Measurements from ENCODE around the gene GPR68.

Gene GPR68

DNA sequence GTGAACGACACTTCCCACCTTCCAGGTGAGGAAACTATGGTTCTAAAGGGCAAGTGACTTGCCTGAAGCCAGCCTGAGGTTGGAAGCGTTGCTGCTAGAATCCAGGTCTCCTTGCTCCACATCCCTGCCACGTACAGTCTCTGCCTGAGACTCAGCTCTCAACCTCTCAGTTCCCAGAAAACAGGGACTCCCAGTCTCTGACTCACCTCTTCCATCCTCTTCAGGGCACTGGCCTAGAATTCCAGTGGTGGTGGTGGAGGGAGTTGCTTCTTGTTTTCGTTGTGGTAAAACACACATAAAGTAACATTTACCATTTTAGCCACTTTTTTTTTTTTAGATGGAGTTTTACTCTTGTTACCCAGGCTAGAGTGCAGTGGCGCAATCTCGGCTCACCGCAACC, 7.3 kb downstream of the GPR68 start:
- H3K4me1 ChIP-seq (ENCODE audit: control insufficient read depth, insufficient read depth, low read length): no peaks in the 10 kb centered on the region
- H3K27ac ChIP-seq (ENCODE audit: extremely low read depth, low read depth, low read length): no peak overlapping the region
- POLR2A ChIA-PET: no interaction called here
- no peaks in the 10 kb centered on the region for H3K36me3 ChIP-seq (ENCODE audit: control insufficient read depth in 2 of 2, insufficient read depth in 1 of 2, low read length in 2 of 2)
- CTCF ChIA-PET: no interaction called here
- H3K9me3 ChIP-seq (ENCODE audit: control insufficient read depth, insufficient read depth, low read depth, low read length): no peaks in the 10 kb centered on the region
- H3K4me3 ChIP-seq (ENCODE audit: low read depth, low read length): no peak overlapping the region
- TF ChIP-seq ZNF394 (tag by site-specific recombination; IDR thresholded peaks at IDR 0.05; ENCODE audit: borderline replicate concordance) (no peak), ZNF660 (tag by site-specific recombination; IDR thresholded peaks at IDR 0.05) (no peak), ZNF426 (tag by site-specific recombination; IDR thresholded peaks at IDR 0.05) (no peak), ZNF174 (tag by site-specific recombination; IDR thresholded peaks at IDR 0.05) (no peak), FEZF1 (tag by site-specific recombination; IDR thresholded peaks at IDR 0.05) (no peak), TRIM28 (IDR thresholded peaks at IDR 0.05; ENCODE audit: borderline replicate concordance, low read length) (no peak), ZNF423 (tag by site-specific recombination; IDR thresholded peaks at IDR 0.05) (no peak)
- TF ChIP-seq, protein P1, sequence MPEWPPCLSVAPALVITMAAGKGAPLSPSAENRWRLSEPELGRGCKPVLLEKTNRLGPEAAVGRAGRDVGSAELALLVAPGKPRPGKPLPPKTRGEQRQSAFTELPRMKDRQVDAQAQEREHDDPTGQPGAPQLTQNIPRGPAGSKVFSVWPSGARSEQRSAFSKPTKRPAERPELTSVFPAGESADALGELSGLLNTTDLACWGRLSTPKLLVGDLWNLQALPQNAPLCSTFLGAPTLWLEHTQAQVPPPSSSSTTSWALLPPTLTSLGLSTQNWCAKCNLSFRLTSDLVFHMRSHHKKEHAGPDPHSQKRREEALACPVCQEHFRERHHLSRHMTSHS (tag by site-specific recombination; IDR thresholded peaks at IDR 0.05): no peak
- TF ChIP-seq, protein P2, sequence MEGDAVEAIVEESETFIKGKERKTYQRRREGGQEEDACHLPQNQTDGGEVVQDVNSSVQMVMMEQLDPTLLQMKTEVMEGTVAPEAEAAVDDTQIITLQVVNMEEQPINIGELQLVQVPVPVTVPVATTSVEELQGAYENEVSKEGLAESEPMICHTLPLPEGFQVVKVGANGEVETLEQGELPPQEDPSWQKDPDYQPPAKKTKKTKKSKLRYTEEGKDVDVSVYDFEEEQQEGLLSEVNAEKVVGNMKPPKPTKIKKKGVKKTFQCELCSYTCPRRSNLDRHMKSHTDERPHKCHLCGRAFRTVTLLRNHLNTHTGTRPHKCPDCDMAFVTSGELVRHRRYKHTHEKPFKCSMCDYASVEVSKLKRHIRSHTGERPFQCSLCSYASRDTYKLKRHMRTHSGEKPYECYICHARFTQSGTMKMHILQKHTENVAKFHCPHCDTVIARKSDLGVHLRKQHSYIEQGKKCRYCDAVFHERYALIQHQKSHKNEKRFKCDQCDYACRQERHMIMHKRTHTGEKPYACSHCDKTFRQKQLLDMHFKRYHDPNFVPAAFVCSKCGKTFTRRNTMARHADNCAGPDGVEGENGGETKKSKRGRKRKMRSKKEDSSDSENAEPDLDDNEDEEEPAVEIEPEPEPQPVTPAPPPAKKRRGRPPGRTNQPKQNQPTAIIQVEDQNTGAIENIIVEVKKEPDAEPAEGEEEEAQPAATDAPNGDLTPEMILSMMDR (tag by site-specific recombination; IDR thresholded peaks at IDR 0.05): no peak

DNA sequence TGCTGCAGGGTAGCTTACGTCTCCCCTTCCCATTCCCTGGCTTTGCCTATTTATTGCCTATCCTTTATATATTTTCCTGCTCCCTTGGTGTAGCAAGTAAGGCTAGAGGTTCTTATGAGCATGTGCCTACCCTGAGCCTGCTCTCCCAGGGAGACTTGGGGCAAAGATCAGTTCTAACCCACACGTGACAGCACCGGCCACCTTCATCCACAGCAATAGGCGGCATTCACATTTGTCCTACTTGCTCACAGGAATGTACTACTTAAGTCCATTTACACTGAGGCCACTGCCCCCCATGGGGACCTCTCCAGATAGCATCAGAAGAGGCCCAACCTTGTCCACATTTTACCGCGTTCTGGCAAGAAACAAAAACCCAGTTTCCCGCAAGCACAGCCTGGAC, 8.7 kb downstream of the GPR68 start:
- Histone ChIP-seq H3K4me1 (ENCODE audit: control insufficient read depth, insufficient read depth, low read length) (no peaks in the 10 kb centered on the region), H3K27ac (ENCODE audit: extremely low read depth, low read depth, low read length) (no peak overlapping the region), H3K9me3 (ENCODE audit: control insufficient read depth, insufficient read depth, low read depth, low read length) (no peaks in the 10 kb centered on the region), H3K36me3 (ENCODE audit: control insufficient read depth in 2 of 2, insufficient read depth in 1 of 2, low read length in 2 of 2) (no peaks in the 10 kb centered on the region), H3K4me3 (ENCODE audit: low read depth, low read length) (no peak overlapping the region)
- POLR2A ChIA-PET: no interaction called here
- CTCF ChIA-PET: no interaction called here
- TF ChIP-seq ZNF664 (tag by site-specific recombination; IDR thresholded peaks at IDR 0.05) (no peak), INSM2 (tag by site-specific recombination; IDR thresholded peaks at IDR 0.05) (no peak), TRIM28 (IDR thresholded peaks at IDR 0.05; ENCODE audit: borderline replicate concordance, low read length) (no peak), ZNF404 (tag by site-specific recombination; IDR thresholded peaks at IDR 0.05) (no peak), ZNF248 (tag by site-specific recombination; IDR thresholded peaks at IDR 0.05) (no peak), ZFP69B (tag by site-specific recombination; IDR thresholded peaks at IDR 0.05) (no peak), ZNF175 (tag by site-specific recombination; IDR thresholded peaks at IDR 0.05) (no peak), ZFP41 (tag by site-specific recombination; IDR thresholded peaks at IDR 0.05; ENCODE audit: borderline replicate concordance) (no peak), ZNF140 (tag by site-specific recombination; IDR thresholded peaks at IDR 0.05) (no peak), KLF7 (tag by site-specific recombination; IDR thresholded peaks at IDR 0.05; ENCODE audit: borderline replicate concordance) (no peak), ZNF621 (tag by site-specific recombination; IDR thresholded peaks at IDR 0.05) (no peak), ZNF146 (tag by site-specific recombination; IDR thresholded peaks at IDR 0.05) (no peak), TCF7L2 (IDR thresholded peaks at IDR 0.05; ENCODE audit: borderline replicate concordance, low read depth, low read length) (no peak), ZNF280D (tag by site-specific recombination; IDR thresholded peaks at IDR 0.05) (no peak), ZNF19 (tag by site-specific recombination; IDR thresholded peaks at IDR 0.05; ENCODE audit: low read depth) (no peak), ZNF677 (tag by site-specific recombination; IDR thresholded peaks at IDR 0.05) (no peak), ZNF133 (tag by site-specific recombination; IDR thresholded peaks at IDR 0.05) (no peak), HIC1 (tag by site-specific recombination; IDR thresholded peaks at IDR 0.05) (no peak)
